ENCODE data around the gene PODXL.

The PODXL gene
- total RNA-seq: 1.9 to 2.2 (median 2.2) reads per million in 3 donors

DNA sequence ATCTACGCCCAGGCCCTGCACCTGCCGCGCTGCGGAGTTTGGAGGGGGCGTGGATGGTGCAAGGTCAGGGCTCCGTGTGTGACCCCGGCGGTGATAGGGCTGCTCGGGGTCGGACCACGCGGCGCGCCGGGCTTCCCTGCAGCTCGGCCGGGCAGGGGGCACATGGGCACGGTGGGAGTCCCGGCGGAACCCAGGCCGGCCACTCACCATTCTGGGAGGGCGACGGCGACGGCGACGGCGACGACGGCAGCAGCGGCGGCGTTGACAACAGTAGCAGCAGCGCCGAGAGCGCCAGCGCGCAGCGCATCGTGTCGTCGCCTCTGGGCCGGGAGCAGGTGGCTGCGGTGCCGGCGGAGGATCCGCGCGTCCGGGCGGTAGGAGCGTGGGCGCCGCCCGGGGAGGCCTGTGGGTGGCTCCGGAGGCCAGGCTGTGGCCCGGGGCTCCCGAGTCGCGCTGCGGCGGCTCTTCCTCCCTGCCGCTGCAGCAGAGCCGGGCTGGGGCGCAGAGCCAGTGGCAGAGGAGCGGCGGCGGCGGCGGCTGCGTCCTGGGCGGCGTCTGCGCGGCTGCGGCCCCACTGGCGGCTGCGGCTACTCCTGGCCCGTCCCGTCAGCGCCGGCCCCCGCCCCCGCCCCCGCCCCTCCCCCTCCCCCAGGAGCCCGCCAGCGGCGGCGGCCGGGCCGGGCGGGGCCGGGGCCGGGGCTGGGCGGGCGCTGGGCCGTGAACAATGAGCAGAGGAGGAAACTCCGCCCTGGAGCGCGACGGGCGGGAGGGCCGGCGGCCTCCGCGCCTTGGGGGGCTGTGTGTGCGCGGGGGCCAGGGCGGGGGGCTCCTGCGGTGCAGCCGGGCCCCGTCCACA, at the start of gene PODXL:
Gene PODXL (minus strand): TSS at position 576 of the 856 bp plus-strand sequence. CDS start 269 bp downstream, at position 307.
- H3K4me3 ChIP-seq (ENCODE audit: insufficient read depth, low read depth, low read length, poor library complexity, severe bottlenecking): peak within 1 kb of the TSS; percentile 66
- peak; percentile 38 to 41 (median 39) for DNase-seq
- H3K9me3 ChIP-seq (ENCODE audit: control insufficient read depth, low read length): no peaks in the 10 kb centered on the region
- no peak within 1 kb of the TSS for H3K27ac ChIP-seq (ENCODE audit: insufficient read depth, low read length, poor library complexity, severe bottlenecking)
- peaks cover 8% of the 10 kb centered on the region for H3K27me3 ChIP-seq (replicated peaks; ENCODE audit: control insufficient read depth, insufficient read depth, low read length, poor library complexity, severe bottlenecking)
- no peaks in the 10 kb centered on the region for H3K36me3 ChIP-seq (ENCODE audit: control insufficient read depth, insufficient read depth, low read length)
- H3K4me1 ChIP-seq (ENCODE audit: control insufficient read depth, insufficient read depth, low read length, poor library complexity, severe bottlenecking): peaks cover 7% of the 10 kb centered on the region

DNA sequence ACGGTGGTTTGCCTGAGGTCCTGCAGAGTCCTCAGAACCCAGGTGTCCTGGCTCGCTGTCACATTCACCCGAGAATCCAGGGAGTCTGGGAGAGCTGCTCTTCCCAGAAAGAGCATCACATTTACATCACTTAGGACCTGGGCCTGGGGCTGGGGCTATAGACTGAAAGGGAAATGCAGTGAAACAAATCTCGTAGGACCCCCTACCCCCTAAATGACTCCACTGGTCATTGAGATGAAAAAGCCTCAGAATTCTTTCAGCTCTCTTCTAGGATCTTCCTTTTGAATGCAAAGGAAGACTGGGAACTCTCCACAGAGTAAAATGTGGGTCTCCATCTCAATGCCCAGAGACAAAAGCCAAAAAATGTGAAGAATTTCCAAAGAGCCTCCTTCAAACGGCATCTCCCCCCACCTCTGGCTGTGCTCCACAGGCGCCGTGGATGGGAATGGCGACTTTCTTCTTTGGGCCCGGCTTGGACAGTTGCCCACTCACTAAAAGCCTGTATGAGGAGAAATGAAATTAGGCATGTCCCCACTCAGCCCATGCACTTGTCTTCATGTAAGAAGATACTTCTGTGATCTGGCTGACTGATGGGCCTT, 49.0 kb upstream of the PODXL start:
- no peak overlapping the region for H3K27ac ChIP-seq (ENCODE audit: insufficient read depth, low read length, poor library complexity, severe bottlenecking)
- H3K36me3 ChIP-seq (ENCODE audit: control insufficient read depth, insufficient read depth, low read length): no peaks in the 10 kb centered on the region
- H3K4me3 ChIP-seq (ENCODE audit: insufficient read depth, low read depth, low read length, poor library complexity, severe bottlenecking): no peak overlapping the region
- no peaks in the 10 kb centered on the region for H3K4me1 ChIP-seq (ENCODE audit: control insufficient read depth, insufficient read depth, low read length, poor library complexity, severe bottlenecking)
- no peak for DNase-seq
- no peaks in the 10 kb centered on the region for H3K9me3 ChIP-seq (ENCODE audit: control insufficient read depth, low read length)
- no peaks in the 10 kb centered on the region for H3K27me3 ChIP-seq (replicated peaks; ENCODE audit: control insufficient read depth, insufficient read depth, low read length, poor library complexity, severe bottlenecking)

DNA sequence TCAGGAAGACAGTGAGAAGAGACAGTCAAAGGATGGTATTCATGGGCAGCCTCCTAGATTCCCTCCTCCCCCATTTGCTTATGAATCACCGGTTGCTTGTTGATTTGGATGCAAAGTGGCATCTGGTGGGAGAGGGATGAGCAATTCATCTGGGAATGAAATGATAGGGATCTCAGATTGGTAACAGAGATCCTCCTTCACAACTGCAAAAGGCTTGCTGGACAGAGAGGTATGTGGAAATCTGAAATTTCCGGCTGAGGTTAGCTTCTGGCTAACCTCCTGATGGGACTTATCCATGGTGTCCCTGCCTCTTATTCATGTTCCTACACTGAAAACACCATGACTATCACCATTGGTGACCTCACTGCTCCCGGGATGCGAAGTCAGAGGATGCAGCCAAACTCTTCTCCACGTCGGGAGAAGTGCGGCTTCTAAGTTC, 48.4 kb upstream of the PODXL start:
- Histone ChIP-seq H3K9me3 (ENCODE audit: control insufficient read depth, low read length) (no peaks in the 10 kb centered on the region), H3K4me1 (ENCODE audit: control insufficient read depth, insufficient read depth, low read length, poor library complexity, severe bottlenecking) (no peaks in the 10 kb centered on the region), H3K36me3 (ENCODE audit: control insufficient read depth, insufficient read depth, low read length) (no peaks in the 10 kb centered on the region), H3K4me3 (ENCODE audit: insufficient read depth, low read depth, low read length, poor library complexity, severe bottlenecking) (no peak overlapping the region), H3K27ac (ENCODE audit: insufficient read depth, low read length, poor library complexity, severe bottlenecking) (no peak overlapping the region), H3K27me3 (replicated peaks; ENCODE audit: control insufficient read depth, insufficient read depth, low read length, poor library complexity, severe bottlenecking) (no peaks in the 10 kb centered on the region)
- no peak for DNase-seq

DNA sequence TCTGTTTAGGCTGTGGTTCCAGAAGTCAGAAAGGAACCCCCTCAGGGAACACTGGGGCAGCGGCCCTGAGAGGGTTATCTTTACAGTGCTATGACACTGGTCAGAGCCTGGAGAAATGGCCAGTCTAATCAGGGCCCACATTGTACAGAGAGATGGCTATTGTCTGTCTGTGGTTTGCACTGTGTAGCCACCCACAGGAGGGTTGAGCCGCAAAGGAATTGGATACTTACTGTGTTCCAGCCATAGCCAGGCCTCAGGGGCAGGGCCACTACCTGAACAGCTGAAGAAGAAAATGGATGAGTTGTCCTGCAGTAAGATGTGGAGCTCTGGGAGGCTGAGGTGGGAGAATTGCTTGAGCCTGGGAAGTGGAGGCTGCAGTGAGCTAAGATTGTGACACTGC, 47.5 kb upstream of the PODXL start:
- no peaks in the 10 kb centered on the region for H3K27me3 ChIP-seq (replicated peaks; ENCODE audit: control insufficient read depth, insufficient read depth, low read length, poor library complexity, severe bottlenecking)
- no peak overlapping the region for H3K4me3 ChIP-seq (ENCODE audit: insufficient read depth, low read depth, low read length, poor library complexity, severe bottlenecking)
- no peaks in the 10 kb centered on the region for H3K4me1 ChIP-seq (ENCODE audit: control insufficient read depth, insufficient read depth, low read length, poor library complexity, severe bottlenecking)
- DNase-seq: no peak
- H3K36me3 ChIP-seq (ENCODE audit: control insufficient read depth, insufficient read depth, low read length): no peaks in the 10 kb centered on the region
- no peaks in the 10 kb centered on the region for H3K9me3 ChIP-seq (ENCODE audit: control insufficient read depth, low read length)
- no peak overlapping the region for H3K27ac ChIP-seq (ENCODE audit: insufficient read depth, low read length, poor library complexity, severe bottlenecking)

DNA sequence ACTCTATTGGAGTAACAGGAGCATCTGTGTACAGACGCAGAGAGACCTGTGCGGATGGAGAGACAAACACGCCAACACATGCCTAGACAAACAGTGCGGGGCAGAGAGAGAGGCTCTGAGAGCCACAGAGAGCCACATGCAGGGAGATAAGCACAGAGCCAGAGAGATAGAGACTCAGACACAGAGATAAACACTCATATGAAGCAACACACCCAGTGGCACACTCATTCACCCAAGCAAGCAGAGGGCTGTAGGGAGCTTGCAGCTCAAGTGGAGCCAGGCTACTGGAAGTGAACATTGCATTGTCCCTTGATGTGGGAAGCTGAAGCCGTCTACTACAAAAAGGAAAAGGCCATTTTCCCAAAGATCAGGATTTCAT, 46.6 kb upstream of the PODXL start:
- H3K27ac ChIP-seq (ENCODE audit: insufficient read depth, low read length, poor library complexity, severe bottlenecking): no peak overlapping the region
- no peaks in the 10 kb centered on the region for H3K36me3 ChIP-seq (ENCODE audit: control insufficient read depth, insufficient read depth, low read length)
- no peak for DNase-seq
- no peak overlapping the region for H3K4me3 ChIP-seq (ENCODE audit: insufficient read depth, low read depth, low read length, poor library complexity, severe bottlenecking)
- no peaks in the 10 kb centered on the region for H3K4me1 ChIP-seq (ENCODE audit: control insufficient read depth, insufficient read depth, low read length, poor library complexity, severe bottlenecking)
- no peaks in the 10 kb centered on the region for H3K27me3 ChIP-seq (replicated peaks; ENCODE audit: control insufficient read depth, insufficient read depth, low read length, poor library complexity, severe bottlenecking)
- no peaks in the 10 kb centered on the region for H3K9me3 ChIP-seq (ENCODE audit: control insufficient read depth, low read length)

DNA sequence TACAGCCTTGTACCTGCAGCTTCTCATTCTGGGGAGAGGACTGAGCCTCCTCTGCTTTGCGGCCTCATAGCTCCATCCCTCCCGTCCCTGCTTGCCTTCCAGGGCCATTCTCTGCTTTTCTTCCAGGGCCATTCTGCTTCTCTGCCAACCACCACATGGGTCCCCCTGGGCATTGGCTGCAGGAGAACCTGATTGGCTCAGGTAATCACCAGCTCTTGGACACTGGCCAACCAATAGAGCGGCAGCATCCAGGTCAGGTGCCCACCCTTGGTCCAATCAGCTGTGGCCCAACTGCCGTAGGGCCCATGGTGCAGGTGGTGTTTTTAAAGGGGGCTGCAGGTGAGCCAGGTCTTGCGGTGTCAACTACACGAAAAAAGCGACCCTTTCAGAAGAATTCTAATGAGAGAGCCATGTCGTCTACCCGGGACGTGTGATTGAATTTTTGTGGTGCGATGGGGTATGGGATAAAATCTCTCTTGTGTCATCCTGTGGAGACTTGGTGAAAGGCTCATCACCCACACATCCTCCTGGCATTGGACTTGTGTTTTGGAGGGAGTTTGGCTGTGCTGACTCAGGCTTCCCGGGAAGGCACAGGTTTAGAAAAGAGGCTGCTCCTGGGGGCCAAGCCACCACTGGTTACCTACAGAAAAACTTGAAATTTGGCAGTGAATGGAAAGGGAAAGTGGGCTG, 46.0 kb upstream of the PODXL start:
- no peak for DNase-seq
- H3K4me3 ChIP-seq (ENCODE audit: insufficient read depth, low read depth, low read length, poor library complexity, severe bottlenecking): no peak overlapping the region
- H3K9me3 ChIP-seq (ENCODE audit: control insufficient read depth, low read length): no peaks in the 10 kb centered on the region
- no peaks in the 10 kb centered on the region for H3K27me3 ChIP-seq (replicated peaks; ENCODE audit: control insufficient read depth, insufficient read depth, low read length, poor library complexity, severe bottlenecking)
- no peaks in the 10 kb centered on the region for H3K4me1 ChIP-seq (ENCODE audit: control insufficient read depth, insufficient read depth, low read length, poor library complexity, severe bottlenecking)
- no peak overlapping the region for H3K27ac ChIP-seq (ENCODE audit: insufficient read depth, low read length, poor library complexity, severe bottlenecking)
- H3K36me3 ChIP-seq (ENCODE audit: control insufficient read depth, insufficient read depth, low read length): no peaks in the 10 kb centered on the region

DNA sequence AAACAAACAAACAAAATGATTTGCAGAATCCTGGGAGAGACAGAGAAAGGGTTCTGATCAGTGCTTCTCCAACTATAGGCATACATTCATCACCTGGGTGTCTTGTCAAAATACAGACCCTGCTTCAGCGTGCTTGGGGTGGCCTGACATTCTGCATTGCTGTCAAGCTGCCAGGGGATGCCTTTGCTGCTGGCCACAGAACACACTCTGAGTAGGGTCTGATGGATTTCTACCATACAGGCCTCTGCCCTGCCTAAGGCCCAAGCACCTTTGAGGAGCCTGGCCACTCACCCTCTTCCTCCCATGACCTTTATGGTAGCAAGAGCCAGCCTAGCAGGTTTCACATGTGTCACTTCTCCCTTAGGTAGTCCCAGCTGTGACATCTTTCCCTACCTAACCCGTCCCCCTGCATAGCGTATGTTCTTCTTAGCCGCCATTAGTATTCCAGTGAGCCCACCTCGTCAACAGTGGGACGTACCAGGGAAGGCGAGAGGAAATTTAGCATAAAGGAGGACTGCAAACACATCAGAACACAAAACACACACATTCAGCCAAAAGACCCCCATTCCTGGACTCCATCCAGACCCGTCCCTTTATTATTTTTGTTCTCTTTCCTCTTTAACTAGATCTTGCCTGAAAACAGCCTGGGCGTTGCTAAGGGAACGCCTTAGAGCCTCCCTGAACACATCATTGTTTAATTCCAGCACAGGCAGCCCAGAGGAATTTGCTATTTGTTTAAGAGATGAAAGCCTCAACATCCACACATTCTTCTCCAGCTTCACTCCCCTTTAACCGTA, 43.9 kb upstream of the PODXL start:
- no peaks in the 10 kb centered on the region for H3K36me3 ChIP-seq (ENCODE audit: control insufficient read depth, insufficient read depth, low read length)
- no peak overlapping the region for H3K27ac ChIP-seq (ENCODE audit: insufficient read depth, low read length, poor library complexity, severe bottlenecking)
- H3K27me3 ChIP-seq (replicated peaks; ENCODE audit: control insufficient read depth, insufficient read depth, low read length, poor library complexity, severe bottlenecking): no peaks in the 10 kb centered on the region
- no peaks in the 10 kb centered on the region for H3K4me1 ChIP-seq (ENCODE audit: control insufficient read depth, insufficient read depth, low read length, poor library complexity, severe bottlenecking)
- no peak for DNase-seq
- H3K9me3 ChIP-seq (ENCODE audit: control insufficient read depth, low read length): no peaks in the 10 kb centered on the region
- H3K4me3 ChIP-seq (ENCODE audit: insufficient read depth, low read depth, low read length, poor library complexity, severe bottlenecking): no peak overlapping the region

DNA sequence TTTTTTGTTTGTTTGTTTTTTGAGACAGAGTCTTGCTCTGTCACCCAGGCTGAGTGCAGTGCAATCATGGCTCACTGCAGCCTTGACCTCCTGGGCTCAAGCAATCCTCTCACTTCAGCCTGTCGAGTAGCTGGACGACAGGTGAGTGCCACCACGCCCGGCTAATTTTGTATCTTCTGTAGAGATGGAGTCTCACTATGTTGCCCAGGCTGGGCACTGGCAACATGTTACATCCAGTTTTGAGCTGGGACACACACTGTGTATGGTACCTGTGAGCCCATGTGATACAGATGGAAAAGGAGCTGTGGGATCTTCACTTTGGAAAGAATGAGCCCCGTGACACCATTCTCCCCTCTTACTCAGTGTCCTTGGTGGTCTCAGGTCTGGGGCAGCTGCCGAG, 40.4 kb upstream of the PODXL start:
- H3K9me3 ChIP-seq (ENCODE audit: control insufficient read depth, low read length): no peaks in the 10 kb centered on the region
- H3K27ac ChIP-seq (ENCODE audit: insufficient read depth, low read length, poor library complexity, severe bottlenecking): no peak overlapping the region
- no peak for DNase-seq
- H3K27me3 ChIP-seq (replicated peaks; ENCODE audit: control insufficient read depth, insufficient read depth, low read length, poor library complexity, severe bottlenecking): no peaks in the 10 kb centered on the region
- no peak overlapping the region for H3K4me3 ChIP-seq (ENCODE audit: insufficient read depth, low read depth, low read length, poor library complexity, severe bottlenecking)
- no peaks in the 10 kb centered on the region for H3K4me1 ChIP-seq (ENCODE audit: control insufficient read depth, insufficient read depth, low read length, poor library complexity, severe bottlenecking)
- no peaks in the 10 kb centered on the region for H3K36me3 ChIP-seq (ENCODE audit: control insufficient read depth, insufficient read depth, low read length)

DNA sequence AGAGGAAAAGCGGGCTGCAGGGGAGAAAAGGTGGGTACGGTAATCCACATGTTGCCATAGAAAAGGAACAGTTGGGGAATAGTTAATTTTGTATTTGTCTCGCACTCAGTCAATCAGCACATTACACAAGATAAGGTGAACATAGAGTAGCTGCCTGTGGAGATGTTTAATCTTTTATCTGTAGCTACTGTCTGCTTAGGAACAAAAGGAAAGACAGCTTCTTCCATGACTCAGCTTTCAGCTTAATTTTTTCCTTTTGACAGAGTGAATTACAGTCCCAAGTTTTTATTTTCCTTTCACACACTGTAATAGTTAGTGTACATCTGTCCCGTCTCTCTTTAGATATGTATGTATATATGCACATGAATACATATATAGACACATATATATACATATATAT, 39.3 kb upstream of the PODXL start:
- Histone ChIP-seq H3K9me3 (ENCODE audit: control insufficient read depth, low read length) (no peaks in the 10 kb centered on the region), H3K4me3 (ENCODE audit: insufficient read depth, low read depth, low read length, poor library complexity, severe bottlenecking) (no peak overlapping the region), H3K4me1 (ENCODE audit: control insufficient read depth, insufficient read depth, low read length, poor library complexity, severe bottlenecking) (no peaks in the 10 kb centered on the region), H3K36me3 (ENCODE audit: control insufficient read depth, insufficient read depth, low read length) (no peaks in the 10 kb centered on the region), H3K27me3 (replicated peaks; ENCODE audit: control insufficient read depth, insufficient read depth, low read length, poor library complexity, severe bottlenecking) (no peaks in the 10 kb centered on the region), H3K27ac (ENCODE audit: insufficient read depth, low read length, poor library complexity, severe bottlenecking) (no peak overlapping the region)
- DNase-seq: no peak

Data from effector memory CD4-positive, alpha-beta T cell (primary cell).